Mesenchymal stem cell (in vitro differentiated cells and primary cell): Measurements from ENCODE around the gene CHML.

Source experiments
- DNase-seq: peaks from one replicate; pipeline ENCODE4 v3.0.0-alpha.2; 2013
- H2AFZ ChIP-seq: one replicate; pipeline ENCODE4 v1.6.1; 2013; ENCODE audit warnings: low read depth, mild to moderate bottlenecking, control low read depth, inconsistent platforms, low read length, moderate library complexity
- H2AK5ac ChIP-seq: 2 replicates; pipeline ENCODE4 v1.6.1; 2013; ENCODE audit warnings: low read length, moderate library complexity, mild to moderate bottlenecking, inconsistent platforms; ENCODE audit not compliant: severe bottlenecking
- H2BK120ac ChIP-seq: one replicate; pipeline ENCODE4 v1.6.1; 2013; ENCODE audit warnings: low read depth, mild to moderate bottlenecking, inconsistent platforms, low read length, moderate library complexity
- H2BK12ac ChIP-seq, 2 experiments: one replicate each; pipeline ENCODE4 v1.6.1; 2013; ENCODE audit warnings: inconsistent platforms in 2 of 2, low read length in 2 of 2, mild to moderate bottlenecking in 2 of 2, moderate library complexity in 2 of 2, control low read depth in 1 of 2
- H2BK15ac ChIP-seq: one replicate; pipeline ENCODE4 v1.6.1; 2013; ENCODE audit warnings: mild to moderate bottlenecking, low read depth, inconsistent platforms; ENCODE audit not compliant: poor library complexity, severe bottlenecking
- H2BK5ac ChIP-seq: 2 replicates; pipeline ENCODE4 v1.6.1; 2013; ENCODE audit warnings: low read depth, mild to moderate bottlenecking, low read length, control low read depth, inconsistent platforms; ENCODE audit not compliant: poor library complexity, severe bottlenecking
- H3K14ac ChIP-seq, 2 experiments: one replicate each; pipeline ENCODE4 v1.6.1; 2013; ENCODE audit warnings: inconsistent platforms in 2 of 2, low read length in 2 of 2, control low read depth in 1 of 2, mild to moderate bottlenecking in 1 of 2, moderate library complexity in 1 of 2
- H3K18ac ChIP-seq, 2 experiments: one replicate each; pipeline ENCODE4 v1.6.1; 2013; ENCODE audit warnings: inconsistent platforms in 2 of 2, low read length in 2 of 2, control low read depth in 1 of 2, low read depth in 1 of 2, mild to moderate bottlenecking in 1 of 2
- H3K23ac ChIP-seq, 2 experiments: one replicate each; pipeline ENCODE4 v1.6.1; 2013; ENCODE audit warnings: inconsistent platforms in 2 of 2, low read length in 2 of 2, mild to moderate bottlenecking in 2 of 2, moderate library complexity in 2 of 2, control low read depth in 1 of 2
- H3K27ac ChIP-seq: 2 replicates; pipeline ENCODE4 v1.5.1; 2013; ENCODE audit warnings: mild to moderate bottlenecking, moderate library complexity, low read length, control low read depth, inconsistent platforms; ENCODE audit not compliant: poor library complexity, severe bottlenecking
- H3K27me3 ChIP-seq, 2 experiments: 2 replicates each; pipeline versions ENCODE4 v1.6.1 to v1.7.0; 2013; ENCODE audit warnings: low read length in 2 of 2, mild to moderate bottlenecking in 2 of 2, moderate library complexity in 2 of 2, control low read depth in 1 of 2, inconsistent platforms in 1 of 2; ENCODE audit not compliant: control insufficient read depth in 1 of 2, insufficient read depth in 1 of 2
- H3K36me3 ChIP-seq, 2 experiments: 2 replicates each; pipeline versions ENCODE4 v1.6.1 to v1.7.0; 2013; ENCODE audit warnings: low read length in 2 of 2, control low read depth in 1 of 2, inconsistent platforms in 1 of 2, low read depth in 1 of 2, mild to moderate bottlenecking in 1 of 2; ENCODE audit not compliant: insufficient read depth in 2 of 2, control insufficient read depth in 1 of 2
- H3K4ac ChIP-seq, 2 experiments: one replicate each; pipeline ENCODE4 v1.6.1; 2013; ENCODE audit warnings: inconsistent platforms in 2 of 2, low read length in 2 of 2, mild to moderate bottlenecking in 2 of 2, moderate library complexity in 2 of 2, control low read depth in 1 of 2, low read depth in 1 of 2
- H3K4me1 ChIP-seq: 2 replicates; pipeline ENCODE4 v1.6.1; 2013; ENCODE audit warnings: low read depth, low read length, control low read depth; ENCODE audit not compliant: control insufficient read depth, insufficient read depth
- H3K4me2 ChIP-seq: 2 replicates; pipeline ENCODE4 v1.6.1; 2013; ENCODE audit warnings: low read length, mild to moderate bottlenecking, inconsistent platforms; ENCODE audit not compliant: poor library complexity, severe bottlenecking
- H3K4me3 ChIP-seq, 2 experiments: 2 replicates each; pipeline versions ENCODE4 v1.5.1 to v1.7.0; 2013; ENCODE audit warnings: low read length in 2 of 2, mild to moderate bottlenecking in 2 of 2, control low read depth in 1 of 2, low read depth in 1 of 2; ENCODE audit not compliant: insufficient read depth in 1 of 2
- H3K79me1 ChIP-seq: replicated peaks from 2 replicates; pipeline ENCODE4 v1.6.1; 2013; ENCODE audit warnings: mild to moderate bottlenecking, control low read depth, low read length, inconsistent platforms; ENCODE audit not compliant: poor library complexity, severe bottlenecking
- H3K9ac ChIP-seq: 2 replicates; pipeline ENCODE4 v1.7.0; 2013; ENCODE audit warnings: mild to moderate bottlenecking, low read length, moderate library complexity
- H3K9me3 ChIP-seq: 2 replicates; pipeline ENCODE4 v1.7.0; 2013; ENCODE audit warnings: mild to moderate bottlenecking, low read length; ENCODE audit not compliant: control insufficient read depth
- H4K8ac ChIP-seq: one replicate; pipeline ENCODE4 v1.6.1; 2013; ENCODE audit warnings: inconsistent platforms, mild to moderate bottlenecking, low read length, moderate library complexity
- H4K91ac ChIP-seq: one replicate; pipeline ENCODE4 v1.6.1; 2013; ENCODE audit warnings: mild to moderate bottlenecking, low read length, inconsistent platforms
- WGBS: methylation state at CpG from one replicate; pipeline ENCODE4 v1.1.7; 2013; ENCODE audit warnings: mixed read lengths; 5-methylcytosine and 5-hydroxymethylcytosine counted together

Gene CHML

GRCh38 chr1:241654641-241655040, 14.5 kb upstream of the CHML start:
- Histone ChIP-seq H3K23ac (no peak overlapping the region), H3K4me2 (no peak overlapping the region), H4K8ac (no peak overlapping the region)

GRCh38 chr1:241654019-241654418, 13.8 kb upstream of the CHML start:
- H3K14ac ChIP-seq: no peak overlapping the region
- 84% methylated on average over 1 of the region's 1 CpG for WGBS
- no peak overlapping the region for H2AFZ ChIP-seq
- H3K4me3 ChIP-seq: no peak overlapping the region
- H3K4ac ChIP-seq: no peak overlapping the region
- no peak overlapping the region for H2BK120ac ChIP-seq
- no peak overlapping the region for H2BK12ac ChIP-seq
- H2AK5ac ChIP-seq: no peak overlapping the region
- H3K4me1 ChIP-seq: no peaks in the 10 kb centered on the region
- H3K27me3 ChIP-seq: no peaks in the 10 kb centered on the region
- H3K4me2 ChIP-seq: no peak overlapping the region
- H3K27ac ChIP-seq: no peak overlapping the region
- no peak overlapping the region for H3K9ac ChIP-seq
- no peak for DNase-seq
- no peak overlapping the region for H2BK15ac ChIP-seq
- H3K18ac ChIP-seq: no peak overlapping the region
- H3K23ac ChIP-seq: no peak overlapping the region
- no peaks in the 10 kb centered on the region for H3K9me3 ChIP-seq
- no peak overlapping the region for H4K91ac ChIP-seq
- H4K8ac ChIP-seq: no peak overlapping the region
- no peaks in the 10 kb centered on the region for H3K36me3 ChIP-seq
- no peak overlapping the region for H2BK5ac ChIP-seq
- H3K79me1 ChIP-seq: no peaks in the 10 kb centered on the region

More at GRCh38 chr1:241654641-241655040, 14.5 kb upstream of the CHML start:
- Histone ChIP-seq H2BK5ac (no peak overlapping the region), H3K27ac (no peak overlapping the region), H2BK15ac (no peak overlapping the region), H3K27me3 (no peaks in the 10 kb centered on the region), H3K9me3 (no peaks in the 10 kb centered on the region), H3K18ac (no peak overlapping the region), H3K9ac (no peak overlapping the region), H2AFZ (no peak overlapping the region), H3K36me3 (no peaks in the 10 kb centered on the region), H3K4me1 (no peaks in the 10 kb centered on the region), H2AK5ac (no peak overlapping the region), H3K14ac (no peak overlapping the region), H3K79me1 (no peaks in the 10 kb centered on the region), H2BK120ac (no peak overlapping the region), H4K91ac (no peak overlapping the region), H3K4ac (no peak overlapping the region), H3K4me3 (no peak overlapping the region), H2BK12ac (no peak overlapping the region)
- WGBS: 82% methylated on average over 1 of the region's 1 CpG
- no peak for DNase-seq

GRCh38 chr1:241652012-241652411, 11.8 kb upstream of the CHML start, which contains the start of gene WDR64:
Gene WDR64, plus strand, starts transcription at chr1:241652281. Its CDS starts 204 bp downstream, at chr1:241652485.
- DNase-seq: no peak
- Histone ChIP-seq H2BK15ac (no peak within 1 kb of the TSS), H3K18ac (no peak within 1 kb of the TSS), H2BK12ac (no peak within 1 kb of the TSS), H2AFZ (no peak within 1 kb of the TSS), H2BK5ac (no peak within 1 kb of the TSS), H3K9ac (no peak within 1 kb of the TSS), H3K23ac (no peak within 1 kb of the TSS), H3K79me1 (no peaks in the 10 kb centered on the region), H3K4me3 (no peak within 1 kb of the TSS), H2BK120ac (no peak within 1 kb of the TSS), H3K14ac (no peak within 1 kb of the TSS), H3K9me3 (no peaks in the 10 kb centered on the region), H3K27me3 (no peaks in the 10 kb centered on the region), H3K36me3 (no peaks in the 10 kb centered on the region), H3K27ac (no peak within 1 kb of the TSS), H3K4me1 (no peaks in the 10 kb centered on the region), H3K4ac (no peak within 1 kb of the TSS), H4K8ac (no peak within 1 kb of the TSS), H2AK5ac (no peak within 1 kb of the TSS), H3K4me2 (no peak within 1 kb of the TSS), H4K91ac (no peak within 1 kb of the TSS)
- no CpG with 5 or more reads among the region's 4 CpGs for WGBS

GRCh38 chr1:241648159-241648558, 8.0 kb upstream of the CHML start:
- H3K4me1 ChIP-seq: no peaks in the 10 kb centered on the region

More at GRCh38 chr1:241648159-241648558, 8.0 kb upstream of the CHML start:
- Histone ChIP-seq H2BK5ac (no peak overlapping the region), H3K79me1 (no peaks in the 10 kb centered on the region), H3K4ac (no peak overlapping the region), H3K9ac (no peak overlapping the region), H4K91ac (no peak overlapping the region), H3K23ac (no peak overlapping the region), H2AK5ac (no peak overlapping the region), H2BK120ac (no peak overlapping the region), H3K18ac (no peak overlapping the region), H3K27ac (no peak overlapping the region), H2BK12ac (no peak overlapping the region), H4K8ac (no peak overlapping the region), H3K36me3 (no peaks in the 10 kb centered on the region), H3K14ac (no peak overlapping the region), H3K9me3 (no peaks in the 10 kb centered on the region), H2AFZ (no peak overlapping the region), H3K4me3 (no peak overlapping the region), H3K4me2 (no peak overlapping the region), H3K27me3 (no peaks in the 10 kb centered on the region), H2BK15ac (no peak overlapping the region)
- DNase-seq: no peak
- WGBS: 70% methylated on average over 1 of the region's 1 CpG
